ENCODE data around the gene CHAF1A. TPM values are rescaled to one million over a fixed set of nuclear protein-coding genes. Genes with fewer than 3 reads are reported as not detected.

Gene CHAF1A
- polyA plus RNA-seq, 1 donor from 2014 or later = 9.4 TPM

DNA sequence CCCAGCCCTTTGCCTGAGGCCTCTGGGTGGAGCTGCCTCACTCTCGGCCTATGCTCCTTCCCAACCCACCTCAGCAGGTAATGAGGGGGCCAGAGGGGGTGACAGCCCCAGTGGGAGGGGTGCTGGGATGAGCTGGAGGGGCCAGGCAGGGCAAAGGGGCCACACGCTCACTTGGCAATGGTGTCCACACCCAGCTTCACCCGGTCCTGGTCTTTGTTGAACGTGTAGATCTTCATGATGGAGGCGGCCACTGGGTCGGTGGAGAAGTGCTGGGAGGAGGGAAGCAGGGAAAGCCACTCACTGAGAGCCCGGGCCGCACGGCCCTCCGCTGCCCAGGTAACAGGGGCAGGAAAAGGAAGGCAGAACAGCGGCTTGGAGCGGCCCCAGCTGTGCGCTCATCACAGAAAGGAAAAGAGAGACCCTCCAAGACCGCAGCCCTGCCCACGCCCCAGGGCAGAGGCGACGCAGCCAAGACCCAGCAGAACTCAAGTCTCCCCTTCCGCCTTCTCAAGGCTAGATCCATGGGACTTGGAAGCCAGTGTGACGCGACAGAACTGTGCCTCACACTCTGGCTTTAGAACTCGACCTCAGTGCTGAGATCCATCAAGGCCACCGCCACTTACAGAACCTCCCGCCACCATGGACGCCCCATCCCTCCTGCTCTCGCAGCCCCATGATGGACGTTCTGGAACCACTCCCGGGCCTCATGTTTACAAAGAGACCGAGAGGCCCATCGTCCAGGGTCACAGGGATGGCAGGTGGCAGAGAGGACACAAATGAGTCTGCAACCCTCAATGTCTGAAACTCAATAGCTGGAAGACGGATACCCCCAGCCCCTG is 45.9 kb downstream of the CHAF1A start:
- Histone ChIP-seq H3K79me2 (replicated peaks; ENCODE audit: insufficient read depth, low read length) (no peaks in the 10 kb centered on the region), H3K9ac (ENCODE audit: low read length) (no peak overlapping the region), H3F3A (ENCODE audit: insufficient read depth, low read length, poor library complexity, severe bottlenecking) (no peaks in the 10 kb centered on the region), H4K20me1 (ENCODE audit: insufficient read depth) (no peaks in the 10 kb centered on the region), H3K4me2 (ENCODE audit: low read length) (no peak overlapping the region), H3K9me3 (ENCODE audit: low read length) (no peaks in the 10 kb centered on the region), H3K36me3 (ENCODE audit: insufficient read depth, low read length) (peaks cover 5% of the 10 kb centered on the region), H3K9me2 (ENCODE audit: insufficient read depth, low read length) (no peaks in the 10 kb centered on the region), H3K27ac (ENCODE audit: low read length) (no peak overlapping the region), H3K27me3 (ENCODE audit: insufficient read depth, low read depth, low read length) (no peaks in the 10 kb centered on the region), H2AFZ (ENCODE audit: low read depth, low read length) (no peak overlapping the region), H3K4me3 (ENCODE audit: low read length) (no peak overlapping the region)
- TF ChIP-seq TAF1 (IDR thresholded peaks at IDR 0.05; ENCODE audit: low read depth) = no peak
- no peak for TF ChIP-seq EP300 (conservative IDR thresholded peaks at IDR 0.05; ENCODE audit: poor library complexity, severe bottlenecking)
- TF ChIP-seq RAD21 (conservative IDR thresholded peaks at IDR 0.05) = no peak
- TF ChIP-seq MXI1 (conservative IDR thresholded peaks at IDR 0.05; ENCODE audit: poor library complexity, severe bottlenecking) = no peak
- TF ChIP-seq, protein P1, sequence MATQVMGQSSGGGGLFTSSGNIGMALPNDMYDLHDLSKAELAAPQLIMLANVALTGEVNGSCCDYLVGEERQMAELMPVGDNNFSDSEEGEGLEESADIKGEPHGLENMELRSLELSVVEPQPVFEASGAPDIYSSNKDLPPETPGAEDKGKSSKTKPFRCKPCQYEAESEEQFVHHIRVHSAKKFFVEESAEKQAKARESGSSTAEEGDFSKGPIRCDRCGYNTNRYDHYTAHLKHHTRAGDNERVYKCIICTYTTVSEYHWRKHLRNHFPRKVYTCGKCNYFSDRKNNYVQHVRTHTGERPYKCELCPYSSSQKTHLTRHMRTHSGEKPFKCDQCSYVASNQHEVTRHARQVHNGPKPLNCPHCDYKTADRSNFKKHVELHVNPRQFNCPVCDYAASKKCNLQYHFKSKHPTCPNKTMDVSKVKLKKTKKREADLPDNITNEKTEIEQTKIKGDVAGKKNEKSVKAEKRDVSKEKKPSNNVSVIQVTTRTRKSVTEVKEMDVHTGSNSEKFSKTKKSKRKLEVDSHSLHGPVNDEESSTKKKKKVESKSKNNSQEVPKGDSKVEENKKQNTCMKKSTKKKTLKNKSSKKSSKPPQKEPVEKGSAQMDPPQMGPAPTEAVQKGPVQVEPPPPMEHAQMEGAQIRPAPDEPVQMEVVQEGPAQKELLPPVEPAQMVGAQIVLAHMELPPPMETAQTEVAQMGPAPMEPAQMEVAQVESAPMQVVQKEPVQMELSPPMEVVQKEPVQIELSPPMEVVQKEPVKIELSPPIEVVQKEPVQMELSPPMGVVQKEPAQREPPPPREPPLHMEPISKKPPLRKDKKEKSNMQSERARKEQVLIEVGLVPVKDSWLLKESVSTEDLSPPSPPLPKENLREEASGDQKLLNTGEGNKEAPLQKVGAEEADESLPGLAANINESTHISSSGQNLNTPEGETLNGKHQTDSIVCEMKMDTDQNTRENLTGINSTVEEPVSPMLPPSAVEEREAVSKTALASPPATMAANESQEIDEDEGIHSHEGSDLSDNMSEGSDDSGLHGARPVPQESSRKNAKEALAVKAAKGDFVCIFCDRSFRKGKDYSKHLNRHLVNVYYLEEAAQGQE (IDR thresholded peaks at IDR 0.05; ENCODE audit: borderline replicate concordance) = no peak
- no peak for TF ChIP-seq POLR2AphosphoS5 (IDR thresholded peaks at IDR 0.05)
- TF ChIP-seq EZH2 (IDR thresholded peaks at IDR 0.05; ENCODE audit: borderline replicate concordance, insufficient read depth, low read length, poor library complexity, severe bottlenecking) = no peak
- TF ChIP-seq SMC3 (conservative IDR thresholded peaks at IDR 0.05; ENCODE audit: poor library complexity) = no peak
- TF ChIP-seq, protein P2, sequence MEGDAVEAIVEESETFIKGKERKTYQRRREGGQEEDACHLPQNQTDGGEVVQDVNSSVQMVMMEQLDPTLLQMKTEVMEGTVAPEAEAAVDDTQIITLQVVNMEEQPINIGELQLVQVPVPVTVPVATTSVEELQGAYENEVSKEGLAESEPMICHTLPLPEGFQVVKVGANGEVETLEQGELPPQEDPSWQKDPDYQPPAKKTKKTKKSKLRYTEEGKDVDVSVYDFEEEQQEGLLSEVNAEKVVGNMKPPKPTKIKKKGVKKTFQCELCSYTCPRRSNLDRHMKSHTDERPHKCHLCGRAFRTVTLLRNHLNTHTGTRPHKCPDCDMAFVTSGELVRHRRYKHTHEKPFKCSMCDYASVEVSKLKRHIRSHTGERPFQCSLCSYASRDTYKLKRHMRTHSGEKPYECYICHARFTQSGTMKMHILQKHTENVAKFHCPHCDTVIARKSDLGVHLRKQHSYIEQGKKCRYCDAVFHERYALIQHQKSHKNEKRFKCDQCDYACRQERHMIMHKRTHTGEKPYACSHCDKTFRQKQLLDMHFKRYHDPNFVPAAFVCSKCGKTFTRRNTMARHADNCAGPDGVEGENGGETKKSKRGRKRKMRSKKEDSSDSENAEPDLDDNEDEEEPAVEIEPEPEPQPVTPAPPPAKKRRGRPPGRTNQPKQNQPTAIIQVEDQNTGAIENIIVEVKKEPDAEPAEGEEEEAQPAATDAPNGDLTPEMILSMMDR (IDR thresholded peaks at IDR 0.05; ENCODE audit: poor library complexity, severe bottlenecking) = no peak

DNA sequence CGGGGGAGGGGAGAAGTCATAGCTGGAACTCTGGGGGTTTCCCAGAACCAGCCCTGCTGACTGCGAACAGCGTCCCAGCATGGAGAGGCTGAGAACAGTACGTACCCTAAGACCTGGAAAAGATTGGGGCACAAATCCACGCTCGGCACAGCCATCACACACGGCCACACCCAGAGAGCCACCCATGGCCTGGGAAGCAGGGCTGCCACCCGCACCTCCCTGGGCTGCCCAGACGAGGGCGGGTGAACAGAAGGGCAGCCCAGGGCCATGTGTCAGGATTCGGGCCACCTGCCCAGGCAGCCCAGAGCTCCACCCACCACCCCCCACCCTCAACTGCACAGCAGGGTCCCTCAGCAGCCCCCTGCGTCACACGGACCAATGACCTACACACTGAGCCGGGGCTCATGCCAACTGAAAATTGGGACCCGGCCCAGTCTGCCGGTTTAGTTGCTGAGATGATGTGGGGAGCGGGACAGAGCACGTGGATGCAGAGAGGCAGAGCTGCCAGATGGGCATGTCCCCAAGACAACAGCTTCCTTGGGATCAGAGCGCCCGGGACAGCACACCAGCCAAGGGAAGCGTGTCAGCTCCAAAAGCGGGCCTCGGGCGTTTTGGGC is 46.7 kb downstream of the CHAF1A start:
- H4K20me1 ChIP-seq (ENCODE audit: insufficient read depth) = no peaks in the 10 kb centered on the region
- H3K9ac ChIP-seq (ENCODE audit: low read length) = no peak overlapping the region
- no peak overlapping the region for H3K4me3 ChIP-seq (ENCODE audit: low read length)
- peaks cover 5% of the 10 kb centered on the region for H3K36me3 ChIP-seq (ENCODE audit: insufficient read depth, low read length)
- no peaks in the 10 kb centered on the region for H3F3A ChIP-seq (ENCODE audit: insufficient read depth, low read length, poor library complexity, severe bottlenecking)
- no peaks in the 10 kb centered on the region for H3K9me3 ChIP-seq (ENCODE audit: low read length)
- TF ChIP-seq RAD21 (conservative IDR thresholded peaks at IDR 0.05) = no peak
- no peak for TF ChIP-seq POLR2AphosphoS5 (IDR thresholded peaks at IDR 0.05)
- no peak for TF ChIP-seq EZH2 (IDR thresholded peaks at IDR 0.05; ENCODE audit: borderline replicate concordance, insufficient read depth, low read length, poor library complexity, severe bottlenecking)
- TF ChIP-seq, protein P1 (IDR thresholded peaks at IDR 0.05; ENCODE audit: borderline replicate concordance) = no peak
- H3K9me2 ChIP-seq (ENCODE audit: insufficient read depth, low read length) = no peaks in the 10 kb centered on the region
- no peaks in the 10 kb centered on the region for H3K27me3 ChIP-seq (ENCODE audit: insufficient read depth, low read depth, low read length)
- H3K4me2 ChIP-seq (ENCODE audit: low read length) = no peak overlapping the region
- no peak overlapping the region for H2AFZ ChIP-seq (ENCODE audit: low read depth, low read length)
- H3K27ac ChIP-seq (ENCODE audit: low read length) = no peak overlapping the region
- no peaks in the 10 kb centered on the region for H3K79me2 ChIP-seq (replicated peaks; ENCODE audit: insufficient read depth, low read length)
